Measurements from ENCODE around the gene NFATC1.

Gene NFATC1

DNA sequence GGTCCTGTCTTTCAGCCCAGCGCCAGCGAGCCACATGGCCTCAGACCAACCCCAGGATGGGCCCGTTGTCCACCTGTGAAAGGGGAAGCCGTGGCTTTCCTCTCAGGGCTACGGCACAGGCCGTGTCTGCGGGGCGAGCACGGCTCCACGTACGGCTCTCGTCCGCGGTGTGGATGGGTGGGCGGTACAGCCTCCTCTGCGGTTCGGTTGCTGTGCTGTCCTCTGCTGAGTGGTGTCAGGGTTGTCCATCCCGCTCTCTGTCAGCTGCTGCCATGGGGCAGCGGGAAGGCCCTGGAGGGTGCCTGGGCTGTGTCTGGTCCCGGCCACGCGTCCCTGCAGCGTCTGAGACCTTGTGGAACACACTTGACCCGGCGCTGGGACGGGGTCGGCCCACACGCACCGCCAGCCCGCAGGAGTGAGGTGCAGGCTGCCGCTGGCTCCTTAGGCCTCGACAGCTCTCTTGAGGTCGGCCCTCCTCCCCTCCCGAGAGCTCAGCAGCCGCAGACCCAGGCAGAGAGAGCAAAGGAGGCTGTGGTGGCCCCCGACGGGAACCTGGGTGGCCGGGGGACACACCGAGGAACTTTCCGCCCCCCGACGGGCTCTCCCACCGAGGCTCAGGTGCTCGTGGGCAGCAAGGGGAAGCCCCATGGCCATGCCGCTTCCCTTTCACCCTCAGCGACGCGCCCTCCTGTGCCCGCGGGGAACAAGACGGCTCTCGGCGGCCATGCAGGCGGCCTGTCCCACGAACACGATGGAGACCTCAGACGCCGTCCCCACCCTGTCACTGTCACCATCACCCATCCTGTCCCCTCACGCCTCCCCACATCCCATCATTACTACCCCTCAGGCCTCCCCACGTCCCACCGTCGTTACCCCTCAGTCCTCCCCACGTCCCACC is 128.7 kb downstream of the NFATC1 start:
- Histone ChIP-seq H3K4me1 (ENCODE audit: low read length) (peaks cover 71% of the 10 kb centered on the region), H3K79me2 (ENCODE audit: low read length) (no peaks in the 10 kb centered on the region), H3K4me2 (ENCODE audit: low read length) (peak overlapping the region; percentile 72), H4K20me1 (ENCODE audit: insufficient read depth, low read length) (no peaks in the 10 kb centered on the region), H2AFZ (ENCODE audit: low read depth, low read length) (no peak overlapping the region; the same call in 1 of the 2 replicates), H3K36me3 (replicated peaks; ENCODE audit: low read depth, low read length) (peaks cover 15% of the 10 kb centered on the region), H3K9me3 (ENCODE audit: insufficient read depth, low read length) (no peaks in the 10 kb centered on the region), H3K27ac (ENCODE audit: low read length) (peak overlapping the region; percentile 84), H3K27me3 (ENCODE audit: low read depth, low read length) (no peaks in the 10 kb centered on the region), H3K9ac (ENCODE audit: low read length) (peak overlapping the region; percentile 64), H3K4me3 (ENCODE audit: low read length) (peak overlapping the region; percentile 59)
- TF ChIP-seq EZH2phosphoT487 (IDR thresholded peaks at IDR 0.05; ENCODE audit: low read depth), result no peak
- TF ChIP-seq CTCF (IDR thresholded peaks at IDR 0.05; ENCODE audit: low read depth, low read length), result peak; percentile 38

DNA sequence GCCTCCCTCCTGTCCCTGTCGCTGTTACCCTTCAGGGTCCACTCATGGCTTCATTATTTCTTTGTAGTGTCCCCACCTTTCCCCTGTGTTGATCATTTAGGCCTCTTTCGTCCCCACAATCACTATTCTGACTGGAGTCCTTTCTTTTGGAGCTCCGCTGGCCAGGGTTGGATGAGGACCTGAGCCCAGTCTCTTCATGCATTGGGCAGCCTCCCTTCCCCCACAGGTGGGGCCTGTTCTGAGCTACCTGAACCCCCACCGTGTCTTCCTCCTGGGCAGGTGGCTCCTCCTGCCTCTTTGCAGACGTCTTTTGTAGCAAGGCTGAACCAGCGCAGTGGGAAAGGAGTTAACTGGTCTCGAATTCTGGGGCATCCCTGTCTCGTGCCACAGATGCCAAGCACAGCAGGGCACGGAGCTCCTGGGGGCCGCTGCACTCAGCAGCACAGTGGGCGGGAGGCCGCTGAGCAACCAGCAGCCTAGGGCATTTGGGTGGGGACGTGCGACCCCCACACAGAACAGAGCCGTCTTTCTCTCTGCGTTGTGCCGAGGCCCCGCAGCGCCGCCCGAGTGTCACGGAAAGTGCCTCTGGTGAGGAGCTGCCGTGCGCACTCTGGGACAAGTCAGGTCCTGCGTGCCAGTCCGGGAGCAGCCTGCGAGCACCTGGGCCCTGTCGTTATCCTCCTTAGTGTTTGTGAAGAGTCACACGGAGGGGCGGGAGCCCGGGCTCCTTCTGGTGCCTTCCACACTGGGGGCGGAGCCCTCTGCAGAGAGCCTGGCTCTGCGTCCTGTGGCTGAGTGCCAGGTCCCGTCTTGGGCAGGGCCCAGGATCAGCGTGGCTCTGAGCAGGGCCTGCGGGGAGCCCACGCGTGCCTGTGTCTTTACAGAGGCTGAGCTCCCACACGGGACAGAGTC is 130.1 kb downstream of the NFATC1 start:
- no peaks in the 10 kb centered on the region for H3K27me3 ChIP-seq (ENCODE audit: low read depth, low read length)
- H4K20me1 ChIP-seq (ENCODE audit: insufficient read depth, low read length), result no peaks in the 10 kb centered on the region
- H3K9ac ChIP-seq (ENCODE audit: low read length), result no peak overlapping the region
- no peak overlapping the region for H3K4me2 ChIP-seq (ENCODE audit: low read length)
- no peak overlapping the region for H3K4me3 ChIP-seq (ENCODE audit: low read length)
- H3K4me1 ChIP-seq (ENCODE audit: low read length), result peaks cover 66% of the 10 kb centered on the region
- no peak overlapping the region for H2AFZ ChIP-seq (ENCODE audit: low read depth, low read length)
- H3K79me2 ChIP-seq (ENCODE audit: low read length), result no peaks in the 10 kb centered on the region
- no peak overlapping the region for H3K27ac ChIP-seq (ENCODE audit: low read length)
- peaks cover 26% of the 10 kb centered on the region for H3K36me3 ChIP-seq (replicated peaks; ENCODE audit: low read depth, low read length)
- no peak for TF ChIP-seq CTCF (IDR thresholded peaks at IDR 0.05; ENCODE audit: low read depth, low read length)
- TF ChIP-seq EZH2phosphoT487 (IDR thresholded peaks at IDR 0.05; ENCODE audit: low read depth), result no peak
- H3K9me3 ChIP-seq (ENCODE audit: insufficient read depth, low read length), result no peaks in the 10 kb centered on the region

GRCh38 chr18:79526468-79527460 is 131.0 kb downstream of the NFATC1 start:
- H3K36me3 ChIP-seq (replicated peaks; ENCODE audit: low read depth, low read length), result peaks cover 26% of the 10 kb centered on the region
- no peak for TF ChIP-seq CTCF (IDR thresholded peaks at IDR 0.05; ENCODE audit: low read depth, low read length)
- TF ChIP-seq EZH2phosphoT487 (IDR thresholded peaks at IDR 0.05; ENCODE audit: low read depth), result no peak
- H3K9me3 ChIP-seq (ENCODE audit: insufficient read depth, low read length), result no peaks in the 10 kb centered on the region
- no peak overlapping the region for H3K4me3 ChIP-seq (ENCODE audit: low read length)
- no peak overlapping the region for H3K9ac ChIP-seq (ENCODE audit: low read length)
- H3K4me1 ChIP-seq (ENCODE audit: low read length), result peaks cover 56% of the 10 kb centered on the region
- no peaks in the 10 kb centered on the region for H3K79me2 ChIP-seq (ENCODE audit: low read length)
- H3K27me3 ChIP-seq (ENCODE audit: low read depth, low read length), result no peaks in the 10 kb centered on the region
- no peaks in the 10 kb centered on the region for H4K20me1 ChIP-seq (ENCODE audit: insufficient read depth, low read length)
- no peak overlapping the region for H3K4me2 ChIP-seq (ENCODE audit: low read length)
- no peak overlapping the region for H3K27ac ChIP-seq (ENCODE audit: low read length)
- no peak overlapping the region for H2AFZ ChIP-seq (ENCODE audit: low read depth, low read length)

Measured in OCI-LY3 (cell line).